ENCODE measurements around the gene NTRK2. TPM values are rescaled to one million over a fixed set of nuclear protein-coding genes. Genes with fewer than 3 reads are reported as not detected.

NTRK2 gene
- total RNA-seq, 1 experiment from 2014 or later, result 0.06 TPM

GRCh38 chr9:84699984-84700383 lies 30.5 kb downstream of the NTRK2 start:
- Histone ChIP-seq H3K27me3 (replicated peaks; ENCODE audit: insufficient read depth, low read depth, low read length, poor library complexity) (peaks cover 5% of the 10 kb centered on the region), H3K27ac (ENCODE audit: low read depth, low read length, poor library complexity, severe bottlenecking) (no peak overlapping the region), H3K4me3 (ENCODE audit: low read depth, low read length, poor library complexity, severe bottlenecking) (no peak overlapping the region), H3K36me3 (ENCODE audit: insufficient read depth, low read length, poor library complexity, severe bottlenecking) (no peaks in the 10 kb centered on the region), H3K4me1 (ENCODE audit: insufficient read depth, low read length, poor library complexity, severe bottlenecking) (no peaks in the 10 kb centered on the region), H3K9me3 (ENCODE audit: low read depth, low read length, poor library complexity, severe bottlenecking) (no peaks in the 10 kb centered on the region)
- no TSS peak for BruUV-seq (replicated peaks)
- no peak for DNase-seq (ENCODE audit: low spot score)
- POLR2A ChIA-PET (ENCODE audit: low non-redundant PET), result no interaction called here
- CTCF ChIA-PET, result no interaction called here
- no peak for TF ChIP-seq EZH2 (IDR thresholded peaks at IDR 0.05; ENCODE audit: borderline replicate concordance, low read depth, low read length, poor library complexity, severe bottlenecking)
- TF ChIP-seq CTCF (conservative IDR thresholded peaks at IDR 0.05; ENCODE audit: low read depth, low read length), result no peak
- intact Hi-C loops (cut with micrococcal nuclease; ENCODE audit: unreplicated experiment), result loop anchor here (5.0 kb wide), 1 partner anchor 252 kb away; no protein-coding TSS in a partner anchor

- H3K4me3 ChIP-seq (ENCODE audit: low read depth, low read length, poor library complexity, severe bottlenecking), result no peak overlapping the region
- no TSS peak for BruUV-seq (replicated peaks)
- no peak for TF ChIP-seq CTCF (conservative IDR thresholded peaks at IDR 0.05; ENCODE audit: low read depth, low read length)
- TF ChIP-seq EZH2 (IDR thresholded peaks at IDR 0.05; ENCODE audit: borderline replicate concordance, low read depth, low read length, poor library complexity, severe bottlenecking), result no peak
- intact Hi-C loops (cut with micrococcal nuclease; ENCODE audit: unreplicated experiment), result loop anchor here (5.0 kb wide), 1 partner anchor 250 kb away; no protein-coding TSS in a partner anchor
- ChIA-PET CTCF (no interaction called here), POLR2A (ENCODE audit: low non-redundant PET) (no interaction called here)
- DNase-seq (ENCODE audit: low spot score), result no peak
- H3K4me1 ChIP-seq (ENCODE audit: insufficient read depth, low read length, poor library complexity, severe bottlenecking), result no peaks in the 10 kb centered on the region
- H3K36me3 ChIP-seq (ENCODE audit: insufficient read depth, low read length, poor library complexity, severe bottlenecking), result no peaks in the 10 kb centered on the region
- no peaks in the 10 kb centered on the region for H3K9me3 ChIP-seq (ENCODE audit: low read depth, low read length, poor library complexity, severe bottlenecking)
- H3K27ac ChIP-seq (ENCODE audit: low read depth, low read length, poor library complexity, severe bottlenecking), result no peak overlapping the region
- H3K27me3 ChIP-seq (replicated peaks; ENCODE audit: insufficient read depth, low read depth, low read length, poor library complexity), result peaks cover 5% of the 10 kb centered on the region
Measured at GRCh38 chr9:84701801-84702200, 32.3 kb downstream of the NTRK2 start.

- intact Hi-C loops (cut with micrococcal nuclease; ENCODE audit: unreplicated experiment), result loop anchor here (5.0 kb wide), 1 partner anchor 250 kb away; no protein-coding TSS in a partner anchor
Measured at GRCh38 chr9:84702471-84702870, 32.9 kb downstream of the NTRK2 start.

More at GRCh38 chr9:84702471-84702870, 32.9 kb downstream of the NTRK2 start:
- no TSS peak for BruUV-seq (replicated peaks)
- Histone ChIP-seq H3K9me3 (ENCODE audit: low read depth, low read length, poor library complexity, severe bottlenecking) (no peaks in the 10 kb centered on the region), H3K27me3 (replicated peaks; ENCODE audit: insufficient read depth, low read depth, low read length, poor library complexity) (peaks cover 5% of the 10 kb centered on the region), H3K4me3 (ENCODE audit: low read depth, low read length, poor library complexity, severe bottlenecking) (no peak overlapping the region), H3K4me1 (ENCODE audit: insufficient read depth, low read length, poor library complexity, severe bottlenecking) (no peaks in the 10 kb centered on the region), H3K36me3 (ENCODE audit: insufficient read depth, low read length, poor library complexity, severe bottlenecking) (no peaks in the 10 kb centered on the region), H3K27ac (ENCODE audit: low read depth, low read length, poor library complexity, severe bottlenecking) (no peak overlapping the region)
- ChIA-PET CTCF (no interaction called here), POLR2A (ENCODE audit: low non-redundant PET) (no interaction called here)
- no peak for TF ChIP-seq EZH2 (IDR thresholded peaks at IDR 0.05; ENCODE audit: borderline replicate concordance, low read depth, low read length, poor library complexity, severe bottlenecking)
- TF ChIP-seq CTCF (conservative IDR thresholded peaks at IDR 0.05; ENCODE audit: low read depth, low read length), result no peak
- DNase-seq (ENCODE audit: low spot score), result no peak

Measured in A673 (cell line).